Stimulated activated CD8-positive, alpha-beta memory T cell treated with anti-CD3 and anti-CD28 coated beads, Interleukin-2, amount 100 ng/mL, for 1 hour (primary cell): Measurements from ENCODE around the gene ENAH.
A peak's percentile ranks its signal among the peaks of the same experiment; 100 is the strongest.

Experiments
- DNase-seq, 2 donors: peaks; one replicate each; pipeline ENCODE4 v3.0.0-alpha.2; 2020; ENCODE audit warnings: low read depth in 2 of 2

The ENAH gene

DNA sequence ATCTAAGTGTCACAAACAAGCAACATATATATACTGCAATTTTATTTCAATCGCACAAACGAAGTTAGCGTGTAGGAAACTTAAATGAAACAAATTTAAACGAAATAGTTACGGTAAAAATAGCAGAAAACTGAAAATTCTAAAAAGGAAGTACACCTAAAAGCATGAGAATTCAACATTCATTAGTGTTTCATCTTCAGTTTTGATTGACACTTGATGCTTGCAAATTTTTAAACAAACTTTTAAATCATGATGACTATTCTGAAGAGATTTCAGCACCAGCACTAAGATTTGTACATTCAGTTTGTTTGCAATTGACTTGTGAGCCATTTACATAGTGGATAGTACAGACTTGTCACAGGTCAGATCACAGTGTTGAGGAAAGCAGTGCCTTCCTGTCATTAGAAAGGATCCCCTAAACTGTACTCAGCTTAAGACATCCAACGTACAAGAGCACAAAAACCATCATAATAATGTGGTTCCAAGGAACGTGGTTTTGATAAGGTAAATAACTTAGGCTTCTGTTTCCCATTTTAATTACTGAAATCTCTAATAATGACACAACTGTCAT, 158.0 kb downstream of the ENAH start:
- DNase-seq, result no peak

GRCh38 chr1:225493591-225494246, 159.2 kb downstream of the ENAH start:
- DNase-seq, result no peak

GRCh38 chr1:225488676-225489075, 164.2 kb downstream of the ENAH start:
- no peak for DNase-seq

DNA sequence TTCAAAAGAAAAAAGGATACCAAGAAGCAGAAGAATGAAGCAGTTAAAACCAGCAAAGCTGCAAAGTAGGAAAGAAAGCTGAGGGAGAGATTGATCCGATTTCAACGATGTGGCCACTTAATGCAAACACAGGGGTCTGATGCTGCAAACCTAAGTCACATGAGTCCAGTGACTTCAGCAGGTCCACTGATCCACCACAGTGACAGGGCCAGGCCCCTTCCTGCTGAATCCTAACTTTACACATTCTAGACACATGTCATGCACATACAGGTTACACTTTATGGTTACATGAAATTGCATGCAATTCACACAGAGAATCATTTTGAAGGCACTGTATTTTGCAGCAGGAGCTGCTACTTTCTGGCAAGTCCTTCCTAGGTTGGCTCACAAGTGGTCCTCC, 166.1 kb downstream of the ENAH start:
- DNase-seq, result no peak

DNA sequence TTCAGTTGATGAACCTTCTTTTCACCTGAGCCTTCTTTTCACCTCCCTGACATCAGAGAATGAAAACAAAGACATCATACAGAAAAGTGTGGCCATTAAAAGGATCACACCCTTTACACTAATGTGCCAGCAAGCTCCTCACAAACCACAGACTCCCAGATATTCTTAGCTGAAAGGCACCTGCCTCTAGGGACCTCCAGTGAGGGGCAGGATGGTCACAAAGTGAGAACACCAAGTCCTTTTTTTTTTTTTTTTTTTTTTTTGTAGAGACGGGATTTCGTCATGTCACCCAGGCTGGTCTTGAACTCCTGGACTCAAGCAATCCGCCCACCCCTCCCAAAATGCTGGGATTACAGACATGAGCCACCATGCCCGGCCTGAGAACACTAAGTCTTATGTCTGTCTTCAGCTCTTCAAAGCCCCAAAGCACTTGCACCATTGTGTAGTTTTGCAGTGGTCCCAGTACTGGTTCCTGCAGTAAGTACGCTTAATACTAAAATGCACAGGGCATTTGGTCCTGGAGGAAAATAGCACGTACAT, 166.9 kb downstream of the ENAH start:
- no peak for DNase-seq

GRCh38 chr1:225485226-225485625, 167.7 kb downstream of the ENAH start:
- no peak for DNase-seq

GRCh38 chr1:225484657-225485214, 168.2 kb downstream of the ENAH start:
- DNase-seq, result no peak

GRCh38 chr1:225483818-225484656, 168.9 kb downstream of the ENAH start:
- DNase-seq, result no peak

DNA sequence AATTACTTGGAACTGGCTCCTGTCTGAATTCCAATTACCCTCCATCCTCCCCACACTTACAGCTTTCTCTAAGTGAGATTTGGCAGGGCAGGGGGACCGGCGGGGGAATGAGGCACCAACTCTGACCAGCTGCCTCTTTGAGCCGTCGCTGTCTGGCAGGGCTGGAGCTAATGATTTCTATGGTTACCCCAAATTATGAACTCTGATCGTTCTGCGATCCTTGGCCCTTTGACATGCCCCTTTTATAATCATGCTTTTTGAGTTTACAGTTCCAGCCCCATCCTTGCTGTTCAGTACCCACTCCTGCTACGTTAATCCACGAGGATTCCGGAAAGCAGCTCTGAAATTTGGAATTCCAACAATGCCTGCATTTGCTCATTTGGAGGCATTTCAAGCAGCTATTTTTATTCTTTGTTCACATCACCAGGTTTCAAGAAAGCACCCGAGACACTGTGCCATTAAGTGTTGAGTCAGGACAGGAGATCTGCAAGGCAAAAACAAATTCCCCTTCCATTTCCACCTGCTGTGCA, 170.4 kb downstream of the ENAH start:
- no peak for DNase-seq

GRCh38 chr1:225481738-225482137, 171.2 kb downstream of the ENAH start:
- no peak for DNase-seq

DNA sequence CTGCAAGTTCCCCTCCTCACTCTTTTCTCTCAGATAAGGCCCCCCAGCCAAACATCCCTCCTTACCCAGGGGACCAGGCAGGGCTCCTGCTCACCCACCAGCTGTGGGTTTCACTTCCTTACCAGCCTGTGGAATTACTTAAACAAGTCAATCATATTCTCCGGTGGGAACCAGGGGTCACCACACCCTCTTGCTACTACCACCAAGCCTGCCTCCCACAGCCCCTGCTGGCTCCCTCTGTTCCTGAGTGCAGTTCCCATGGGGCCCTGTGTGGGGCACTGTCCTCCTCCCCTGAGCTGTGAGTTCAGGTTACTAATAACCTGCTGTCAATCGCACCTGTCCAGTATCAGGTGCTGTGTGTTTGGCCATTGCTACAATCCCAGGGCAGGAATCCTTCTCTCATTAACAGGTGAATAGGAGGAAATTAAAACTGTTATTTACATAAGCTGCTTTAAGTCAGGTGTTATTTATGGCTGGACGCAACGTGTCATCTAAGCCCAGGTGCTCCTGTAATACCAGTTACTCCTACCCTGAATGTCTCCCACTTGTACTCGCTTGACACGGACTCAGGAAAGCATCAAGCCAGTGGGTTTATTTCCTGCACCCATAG, 172.0 kb downstream of the ENAH start:
- DNase-seq, result no peak

DNA sequence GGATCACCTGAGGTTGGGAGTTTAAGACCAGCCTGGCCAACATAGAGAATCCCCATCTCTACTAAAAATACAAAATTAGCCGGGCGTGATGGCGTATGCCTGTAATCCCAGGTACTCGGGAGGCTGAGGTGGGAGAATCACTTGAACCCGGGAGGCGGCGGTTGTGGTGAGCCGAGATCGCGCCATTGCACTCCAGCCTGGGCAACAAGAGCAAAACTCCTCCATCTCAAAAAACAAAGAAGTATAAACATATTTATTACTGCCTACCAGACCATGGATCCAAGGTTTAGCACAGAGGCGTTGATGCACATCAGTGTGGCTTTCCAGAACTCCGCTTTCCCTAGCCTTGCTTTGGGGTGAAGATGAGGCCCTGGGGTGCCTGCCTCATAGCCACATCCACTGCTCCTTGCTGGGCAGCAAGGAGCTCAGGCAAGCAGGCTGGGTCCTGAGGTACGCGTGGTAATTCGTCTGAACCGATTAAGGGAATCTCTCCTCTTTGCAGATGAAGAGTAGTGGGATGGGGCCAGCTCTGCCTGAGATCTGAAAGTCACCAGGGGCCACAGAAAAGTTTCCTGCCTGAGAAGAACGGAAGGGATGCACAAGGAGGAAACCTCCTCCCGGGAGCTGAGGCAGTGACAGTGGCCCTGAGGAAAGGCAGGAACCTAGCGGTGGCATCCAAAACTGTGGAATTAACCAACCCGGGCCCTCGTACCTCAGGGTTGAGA, 172.8 kb downstream of the ENAH start:
- no peak for DNase-seq

DNA sequence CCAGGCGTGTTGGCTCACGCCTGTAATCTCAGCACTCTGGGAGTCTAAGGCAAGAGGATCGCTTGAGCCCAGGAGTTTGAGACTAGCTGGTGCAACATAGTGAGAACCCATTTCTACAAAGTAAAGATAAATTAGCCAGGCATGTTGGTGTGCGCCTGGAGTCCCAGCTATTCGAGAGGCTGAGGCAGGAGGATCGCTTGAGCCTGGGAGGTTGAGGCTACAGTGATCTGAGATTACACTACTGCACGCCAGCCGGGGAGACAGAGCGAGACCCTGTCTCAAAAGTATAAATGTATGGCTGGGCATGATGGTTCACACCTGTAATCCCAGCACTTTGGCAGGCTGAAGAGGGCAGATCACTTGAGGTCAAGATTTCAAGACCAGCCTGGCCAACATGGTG, 173.6 kb downstream of the ENAH start:
- no peak for DNase-seq

DNA sequence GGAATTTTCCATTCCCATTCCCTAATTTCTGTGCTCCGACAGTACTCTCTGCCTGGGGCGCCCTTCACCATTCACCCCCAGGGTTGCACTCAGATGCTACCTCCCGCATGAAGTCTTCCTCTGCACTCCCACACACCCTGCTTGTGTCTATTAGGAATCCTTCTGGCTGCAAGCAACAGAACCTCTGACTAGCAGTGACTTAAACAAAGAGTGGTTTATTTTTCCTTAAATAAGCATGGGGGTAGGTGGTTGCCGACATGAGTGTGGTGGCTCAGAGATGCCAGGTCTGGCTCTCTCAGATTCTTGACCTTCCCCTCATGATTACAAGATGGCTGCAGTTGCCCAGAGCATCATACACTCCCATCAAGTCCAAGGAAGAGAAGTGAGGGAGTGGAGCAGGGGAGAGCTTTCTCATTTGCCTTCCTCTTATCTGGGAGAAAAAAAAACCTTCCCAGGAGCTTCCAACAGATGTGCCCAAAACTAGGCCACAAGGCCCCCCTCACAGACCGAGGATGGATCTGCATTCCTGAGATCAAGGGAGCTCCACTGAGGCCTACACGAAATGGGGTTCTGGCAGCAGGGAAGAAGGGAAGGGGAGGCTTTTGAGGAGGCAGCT, 175.5 kb downstream of the ENAH start:
- no peak for DNase-seq

DNA sequence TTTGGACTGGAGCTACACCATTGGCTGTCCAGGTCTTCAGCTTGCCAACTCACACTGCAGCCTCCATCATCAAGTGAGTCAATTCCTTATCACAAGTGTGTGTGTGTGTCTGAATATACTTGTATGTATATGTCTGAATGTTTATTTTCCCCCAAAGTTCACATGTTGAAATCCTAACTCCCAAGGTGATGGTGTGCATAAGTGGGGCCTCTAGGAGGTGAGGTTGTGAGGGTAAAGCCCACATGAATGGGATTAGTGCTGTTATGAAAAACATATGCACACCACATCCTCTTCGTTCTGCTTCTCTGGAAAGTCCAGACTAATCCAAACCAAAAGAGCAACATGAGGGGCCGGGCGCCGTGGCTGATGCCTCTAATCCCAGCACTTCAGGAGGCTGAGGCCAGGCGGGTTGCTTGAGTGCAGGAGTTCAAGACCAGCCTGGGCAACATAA, 176.4 kb downstream of the ENAH start:
- no peak for DNase-seq

- no peak for DNase-seq
Observed at GRCh38 chr1:225476100-225476511, 176.8 kb downstream of the ENAH start.

DNA sequence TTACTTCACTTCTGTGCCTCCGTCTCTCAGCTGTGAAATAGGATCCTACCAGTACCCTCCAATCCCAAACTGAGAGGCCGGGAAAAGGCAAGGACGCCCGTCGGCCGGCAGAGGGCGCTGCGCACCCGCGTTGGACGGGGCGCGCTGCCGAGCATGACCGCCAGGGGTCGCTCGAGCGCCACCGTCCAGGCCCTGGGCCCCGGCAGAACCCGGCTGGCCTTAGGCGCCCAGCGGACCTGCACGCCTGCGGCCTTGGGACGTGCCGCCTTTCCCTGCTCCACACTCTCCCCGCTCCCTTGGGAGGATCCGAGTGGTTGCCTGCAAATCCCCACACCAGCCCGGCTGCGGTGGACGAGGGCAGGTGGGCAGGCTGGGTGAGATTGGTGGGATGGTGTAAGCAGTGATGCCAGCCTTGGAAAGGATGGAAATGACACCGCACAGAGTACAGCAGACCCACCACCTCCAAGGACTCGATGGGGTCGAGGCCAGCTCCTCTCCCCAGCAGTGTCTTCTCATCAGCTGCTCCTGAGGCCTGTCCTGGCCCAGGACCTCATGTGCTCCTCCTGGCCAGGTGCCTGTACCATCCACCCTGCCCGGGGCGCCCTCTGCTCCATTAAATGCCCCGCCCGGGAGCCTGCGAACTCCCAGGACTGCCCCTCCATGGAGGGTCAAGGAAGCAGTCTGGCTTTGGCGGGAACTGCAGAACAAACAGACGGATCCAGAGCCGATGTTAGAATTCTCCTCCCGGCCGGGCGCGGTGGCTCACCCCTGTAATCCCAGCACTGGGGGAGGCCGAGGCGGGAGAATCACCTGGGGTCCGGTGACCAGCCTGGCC, 177.7 kb downstream of the ENAH start:
- peak; percentile 52 to 53 for DNase-seq

- no peak for DNase-seq
Observed at GRCh38 chr1:225474439-225474985, 178.4 kb downstream of the ENAH start.
